Chondrocyte (in vitro differentiated cells): ENCODE results near the gene SYT7. TPM values are rescaled to one million over a fixed set of nuclear protein-coding genes. Genes with fewer than 3 reads are reported as not detected.
A peak's percentile ranks its signal among the peaks of the same experiment; 100 is the strongest.

Source experiments
- DNase-seq: peaks from one replicate; pipeline ENCODE4 v3.0.0; 2021; ENCODE audit warnings: mixed read lengths, low spot score
- H3K27ac Mint-ChIP-seq: one replicate; pipeline ENCODE4 v1.8.0; 2021; ENCODE audit warnings: mild to moderate bottlenecking, moderate library complexity, mixed read lengths; ENCODE audit not compliant: unreplicated experiment
- H3K27me3 Mint-ChIP-seq: 2 replicates; pipeline ENCODE4 v1.8.0; 2021; ENCODE audit warnings: low read depth, mixed read lengths
- H3K36me3 Mint-ChIP-seq: 2 replicates; pipeline ENCODE4 v1.8.0; 2021; ENCODE audit warnings: low read depth, mixed read lengths
- H3K4me1 Mint-ChIP-seq: 2 replicates; pipeline ENCODE4 v1.8.0; 2021; ENCODE audit warnings: low read depth, mild to moderate bottlenecking, mixed read lengths
- H3K4me3 Mint-ChIP-seq: one replicate; pipeline ENCODE4 v1.8.0; 2021; ENCODE audit warnings: mild to moderate bottlenecking, moderate library complexity, mixed read lengths; ENCODE audit not compliant: unreplicated experiment
- H3K9me3 Mint-ChIP-seq: 2 replicates; pipeline ENCODE4 v1.8.0; 2021; ENCODE audit warnings: low read depth, mixed read lengths
- CTCF ChIP-seq: fragments of 200-600 bp; sonication (generic); IDR thresholded peaks from 2 replicates; pipeline ENCODE4 v1.5.0; 2021; ENCODE audit warnings: antibody characterized with exemption, mild to moderate bottlenecking, moderate library complexity
- total RNA-seq: library from RNA; stranded (reverse); gene quantifications from 3 replicates; pipeline ENCODE4 v1.2.1, GENCODE V29; 2021

Gene SYT7
- total RNA-seq, 1 donor from 2014 or later: 1.5 TPM

GRCh38 chr11:61627850-61628661 lies 47.2 kb upstream of the SYT7 start:
- peak; percentile 90 for TF ChIP-seq CTCF
- DNase-seq: no peak
- no peaks in the 10 kb centered on the region for H3K9me3 Mint-ChIP-seq
- H3K4me3 Mint-ChIP-seq: no peak overlapping the region
- H3K27me3 Mint-ChIP-seq: peaks cover 10% of the 10 kb centered on the region
- peak overlapping the region; percentile 33 for H3K27ac Mint-ChIP-seq
- peaks cover 21% of the 10 kb centered on the region for H3K4me1 Mint-ChIP-seq
- peaks cover 1% of the 10 kb centered on the region for H3K36me3 Mint-ChIP-seq

GRCh38 chr11:61626580-61627380 lies 45.9 kb upstream of the SYT7 start:
- H3K4me3 Mint-ChIP-seq: no peak overlapping the region
- no peaks in the 10 kb centered on the region for H3K9me3 Mint-ChIP-seq
- H3K27me3 Mint-ChIP-seq: peaks cover 8% of the 10 kb centered on the region
- TF ChIP-seq CTCF: no peak
- H3K4me1 Mint-ChIP-seq: peaks cover 21% of the 10 kb centered on the region
- H3K27ac Mint-ChIP-seq: peak overlapping the region; percentile 85
- H3K36me3 Mint-ChIP-seq: peaks cover 1% of the 10 kb centered on the region
- no peak for DNase-seq

- no peak for DNase-seq
- no peak for TF ChIP-seq CTCF
- peaks cover 8% of the 10 kb centered on the region for H3K27me3 Mint-ChIP-seq
- H3K9me3 Mint-ChIP-seq: no peaks in the 10 kb centered on the region
- H3K36me3 Mint-ChIP-seq: peaks cover 1% of the 10 kb centered on the region
- H3K4me3 Mint-ChIP-seq: no peak overlapping the region
- H3K4me1 Mint-ChIP-seq: peaks cover 21% of the 10 kb centered on the region
- H3K27ac Mint-ChIP-seq: no peak overlapping the region
Observed at GRCh38 chr11:61625525-61625924, 44.6 kb upstream of the SYT7 start.

GRCh38 chr11:61621917-61622585 lies 41.2 kb upstream of the SYT7 start:
- no peak for TF ChIP-seq CTCF
- H3K4me3 Mint-ChIP-seq: no peak overlapping the region
- H3K4me1 Mint-ChIP-seq: peaks cover 24% of the 10 kb centered on the region
- no peak for DNase-seq
- peaks cover 1% of the 10 kb centered on the region for H3K36me3 Mint-ChIP-seq
- no peaks in the 10 kb centered on the region for H3K9me3 Mint-ChIP-seq
- H3K27me3 Mint-ChIP-seq: no peaks in the 10 kb centered on the region
- no peak overlapping the region for H3K27ac Mint-ChIP-seq
